Thoracic aorta (tissue), 2 donors: ENCODE measurements around the gene SERF2. TPM values are rescaled to one million over a fixed set of nuclear protein-coding genes. Genes with fewer than 3 reads are reported as not detected.
"Not testable (repeated sequence)": the region's sequence is repeated elsewhere in the genome, so short reads cannot be mapped to it uniquely, and the experiment has no call there.

Source experiments
- ATAC-seq: fragments of 150-250 bp; one replicate; pipeline ENCODE4 v1.8.0; 2017; ENCODE audit warnings: low read depth; ENCODE audit not compliant: insufficient number of reproducible peaks, low FRiP score
- DNase-seq: peaks from one replicate; pipeline ENCODE4 v3.0.0-alpha.2; 2020; ENCODE audit warnings: low spot score
- H3K27ac ChIP-seq, 2 donors: fragments of 200-600 bp; sonication (generic); 1 replicate in 1 of 2; 2 replicates in 1 of 2; pipeline ENCODE4 v1.5.1; 2016; ENCODE audit warnings: mild to moderate bottlenecking in 2 of 2, moderate library complexity in 2 of 2
- H3K27me3 ChIP-seq: fragments of 200-600 bp; sonication (generic); replicated peaks from 2 replicates; pipeline ENCODE4 v1.6.0; 2016; ENCODE audit warnings: mild to moderate bottlenecking; ENCODE audit not compliant: insufficient read depth
- H3K36me3 ChIP-seq: fragments of 200-600 bp; sonication (generic); one replicate; pipeline ENCODE4 v1.5.1; 2016
- H3K4me1 ChIP-seq, 2 donors: fragments of 200-600 bp; sonication (generic); 1 replicate in 1 of 2; 2 replicates in 1 of 2; pipeline versions ENCODE4 v1.5.1 to v1.6.0; 2016; ENCODE audit warnings: low read depth in 2 of 2, mild to moderate bottlenecking in 1 of 2; ENCODE audit not compliant: control insufficient read depth in 1 of 2
- H3K4me3 ChIP-seq: fragments of 200-600 bp; sonication (generic); 2 replicates; pipeline ENCODE4 v1.5.1; 2016; ENCODE audit warnings: mild to moderate bottlenecking
- H3K9me3 ChIP-seq: fragments of 200-600 bp; sonication (generic); 2 replicates; pipeline ENCODE4 v1.5.1; 2016
- CTCF ChIP-seq: fragments of 200-600 bp; sonication (generic); IDR thresholded peaks from one replicate; pipeline ENCODE4 v1.5.1; 2019; ENCODE audit warnings: antibody characterized with exemption
- total RNA-seq, 2 donors: library from RNA; depleted of rRNA; stranded (reverse); fragments of >200 nt; gene quantifications; one replicate each; pipeline versions ENCODE4 v1.1.0 to v1.2.3, GENCODE V29; 2016

The SERF2 gene
- total RNA-seq, result 100 to 1,000 TPM; 532 to 761 TPM

GRCh38 chr15:43791993-43792760 is at the start of gene SERF2:
Gene SERF2, plus strand, starts transcription at chr15:43792320. Its CDS starts 57 bp downstream, at chr15:43792377.
- ATAC-seq, result peak; percentile 89
- H3K36me3 ChIP-seq, result peaks cover 15% of the 10 kb centered on the region
- H3K9me3 ChIP-seq, result no peaks in the 10 kb centered on the region
- H3K4me3 ChIP-seq, result peak within 1 kb of the TSS; percentile 77
- H3K27me3 ChIP-seq, result no peaks in the 10 kb centered on the region
- H3K27ac ChIP-seq, result peak within 1 kb of the TSS; percentile 90 to 99
- no peak for TF ChIP-seq CTCF
- DNase-seq, result peak; percentile 99
- peaks cover 17 to 35% of the 10 kb centered on the region in 2 donors for H3K4me1 ChIP-seq

- ATAC-seq, result peak; percentile 91
Measured at GRCh38 chr15:43746245-43746902, 45.7 kb upstream of the SERF2 start, which contains the start of gene PDIA3. Gene PDIA3, plus strand, starts transcription at chr15:43746438. Its CDS starts 102 bp downstream, at chr15:43746540.

GRCh38 chr15:43746903-43747309 is 45.2 kb upstream of the SERF2 start:
- H3K9me3 ChIP-seq, DNase-seq, H3K27me3 ChIP-seq, H3K36me3 ChIP-seq: not testable (repeated sequence)
- H3K27ac ChIP-seq, result peak overlapping the region; percentile 91 to 93
- ATAC-seq, result peak; percentile 33
- peak overlapping the region; percentile 92 for H3K4me3 ChIP-seq
- peaks cover 17 to 47% of the 10 kb centered on the region in 2 donors for H3K4me1 ChIP-seq

More at GRCh38 chr15:43746245-43746902, 45.7 kb upstream of the SERF2 start, which contains the start of gene PDIA3:
- Histone ChIP-seq H3K27ac (peak within 1 kb of the TSS; percentile 91 to 93), H3K4me1 (peaks cover 17 to 41% of the 10 kb centered on the region in 2 donors), H3K4me3 (peak within 1 kb of the TSS; percentile 92)
- not testable (repeated sequence) for H3K36me3 ChIP-seq, H3K9me3 ChIP-seq, H3K27me3 ChIP-seq
- peak; percentile 58 for DNase-seq
- TF ChIP-seq CTCF, result peak; percentile 23

- Histone ChIP-seq H3K27ac (no peak overlapping the region), H3K36me3 (no peaks in the 10 kb centered on the region), H3K4me1 (peaks cover 17 to 55% of the 10 kb centered on the region in 2 donors), H3K4me3 (peak overlapping the region; percentile 92), H3K9me3 (no peaks in the 10 kb centered on the region), H3K27me3 (no peaks in the 10 kb centered on the region)
- TF ChIP-seq CTCF, result no peak
- no peak for ATAC-seq
- DNase-seq, result no peak
Measured at GRCh38 chr15:43748376-43748775, 43.7 kb upstream of the SERF2 start.

- peaks cover 3% of the 10 kb centered on the region for H3K36me3 ChIP-seq
- H3K27ac ChIP-seq, result no peak overlapping the region
- H3K4me1 ChIP-seq, result peaks cover 17 to 55% of the 10 kb centered on the region in 2 donors
- ATAC-seq, result no peak
- TF ChIP-seq CTCF, result no peak
- peak overlapping the region; percentile 46 for H3K4me3 ChIP-seq
- DNase-seq, result no peak
- no peaks in the 10 kb centered on the region for H3K9me3 ChIP-seq
- H3K27me3 ChIP-seq, result no peaks in the 10 kb centered on the region
Measured at GRCh38 chr15:43749690-43750345, 42.3 kb upstream of the SERF2 start.
